ENCODE data around the gene PLA2G4E.

DNA sequence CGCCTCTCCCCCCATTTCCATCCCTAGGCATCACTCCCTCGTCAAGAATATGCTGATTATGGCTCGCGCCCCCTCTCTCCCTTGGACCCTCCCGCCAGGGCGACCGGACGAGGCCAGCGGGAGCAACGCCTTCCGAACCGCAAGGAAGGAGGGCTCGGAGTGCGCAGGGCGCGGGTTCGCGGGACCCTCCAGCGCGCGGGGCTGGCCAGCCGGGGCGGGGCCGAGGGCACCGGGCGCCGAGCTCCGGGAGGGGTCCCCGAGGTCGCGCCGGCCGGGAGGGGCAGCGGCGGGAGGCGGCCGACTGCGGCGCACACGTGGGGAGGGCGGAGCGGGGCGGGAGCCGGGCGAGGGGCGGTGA, 49.0 kb downstream of the PLA2G4E start:
- TF ChIP-seq, protein P1, sequence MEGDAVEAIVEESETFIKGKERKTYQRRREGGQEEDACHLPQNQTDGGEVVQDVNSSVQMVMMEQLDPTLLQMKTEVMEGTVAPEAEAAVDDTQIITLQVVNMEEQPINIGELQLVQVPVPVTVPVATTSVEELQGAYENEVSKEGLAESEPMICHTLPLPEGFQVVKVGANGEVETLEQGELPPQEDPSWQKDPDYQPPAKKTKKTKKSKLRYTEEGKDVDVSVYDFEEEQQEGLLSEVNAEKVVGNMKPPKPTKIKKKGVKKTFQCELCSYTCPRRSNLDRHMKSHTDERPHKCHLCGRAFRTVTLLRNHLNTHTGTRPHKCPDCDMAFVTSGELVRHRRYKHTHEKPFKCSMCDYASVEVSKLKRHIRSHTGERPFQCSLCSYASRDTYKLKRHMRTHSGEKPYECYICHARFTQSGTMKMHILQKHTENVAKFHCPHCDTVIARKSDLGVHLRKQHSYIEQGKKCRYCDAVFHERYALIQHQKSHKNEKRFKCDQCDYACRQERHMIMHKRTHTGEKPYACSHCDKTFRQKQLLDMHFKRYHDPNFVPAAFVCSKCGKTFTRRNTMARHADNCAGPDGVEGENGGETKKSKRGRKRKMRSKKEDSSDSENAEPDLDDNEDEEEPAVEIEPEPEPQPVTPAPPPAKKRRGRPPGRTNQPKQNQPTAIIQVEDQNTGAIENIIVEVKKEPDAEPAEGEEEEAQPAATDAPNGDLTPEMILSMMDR (IDR thresholded peaks at IDR 0.05) = no peak
- TF ChIP-seq POLR2AphosphoS5 (IDR thresholded peaks at IDR 0.05) (no peak), POLR2A (IDR thresholded peaks at IDR 0.05) (no peak)
